HG02973 (cell line): ENCODE measurements around the gene RHBDF2.

Source experiments
- ATAC-seq: cut with Tn5 transposase; IDR thresholded peaks from one replicate; pipeline ENCODE4 v1.9.1; 2021; ENCODE audit warnings: moderate library complexity; ENCODE audit not compliant: unreplicated experiment

Gene RHBDF2

DNA sequence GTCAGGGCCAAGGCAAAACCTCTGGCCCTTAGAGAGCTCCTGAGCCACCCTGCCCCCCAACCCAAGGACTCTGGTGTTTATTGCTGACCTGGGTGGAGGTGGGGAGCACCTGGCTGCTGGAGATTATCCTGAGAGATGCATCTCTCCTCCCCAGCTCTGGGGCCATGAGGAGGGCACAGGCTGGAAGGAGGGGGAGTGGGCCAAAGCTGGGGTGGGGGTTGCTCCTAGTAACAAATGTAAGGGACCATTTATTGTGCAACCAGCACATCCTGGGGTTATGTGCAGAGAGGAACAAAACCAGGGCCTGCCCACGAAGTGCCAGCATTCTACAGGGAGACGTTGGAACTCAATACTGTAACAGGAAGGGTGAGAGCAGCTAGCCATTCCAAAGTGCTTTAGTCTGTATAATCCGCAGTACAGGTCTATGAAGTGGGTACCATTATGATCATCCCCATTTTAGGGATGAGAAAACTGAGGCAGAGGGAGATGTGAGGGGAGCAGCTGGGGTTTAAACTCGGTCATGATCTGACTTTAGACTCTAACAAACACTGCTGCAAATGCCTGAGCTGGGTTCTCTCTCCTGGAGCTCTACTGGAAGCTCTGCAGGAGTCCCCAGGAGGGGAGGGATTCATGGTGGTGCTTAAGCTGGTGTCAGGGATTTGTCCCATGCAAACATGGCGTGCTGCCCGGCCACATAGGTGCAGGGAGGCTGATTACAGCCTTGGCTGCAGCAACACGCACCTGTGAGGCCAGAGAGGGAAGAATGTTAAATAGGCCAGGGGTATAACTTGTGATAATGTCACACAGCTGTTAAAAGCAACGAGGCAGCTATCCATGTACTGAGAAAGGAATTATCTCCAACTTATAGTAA is 1.4 kb upstream of the RHBDF2 start:
- no peak for ATAC-seq

DNA sequence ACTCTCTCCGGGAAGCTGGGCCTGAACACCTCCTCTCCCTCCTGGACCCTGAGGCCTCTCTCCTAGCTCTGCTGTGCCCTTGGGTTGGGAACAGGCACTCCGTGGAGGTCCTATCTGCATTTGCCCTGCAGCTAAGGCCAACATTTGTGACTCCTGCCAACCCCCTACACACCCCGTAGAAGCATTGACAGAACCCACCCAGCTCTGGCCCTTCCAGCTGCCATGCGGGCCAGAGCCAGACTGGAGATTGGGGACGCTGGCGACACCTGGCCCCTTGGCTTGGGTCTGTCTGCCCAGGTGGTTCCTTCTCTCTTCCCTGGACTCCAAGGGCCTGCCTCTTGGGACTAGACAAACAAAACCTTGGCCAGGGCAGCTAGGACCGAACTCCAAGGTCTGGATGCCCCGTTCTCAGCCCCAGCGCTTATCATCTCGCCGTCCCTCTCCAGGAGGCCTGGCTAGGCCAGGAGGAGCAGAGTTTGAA is 644 bp upstream of the RHBDF2 start:
- no peak for ATAC-seq

DNA sequence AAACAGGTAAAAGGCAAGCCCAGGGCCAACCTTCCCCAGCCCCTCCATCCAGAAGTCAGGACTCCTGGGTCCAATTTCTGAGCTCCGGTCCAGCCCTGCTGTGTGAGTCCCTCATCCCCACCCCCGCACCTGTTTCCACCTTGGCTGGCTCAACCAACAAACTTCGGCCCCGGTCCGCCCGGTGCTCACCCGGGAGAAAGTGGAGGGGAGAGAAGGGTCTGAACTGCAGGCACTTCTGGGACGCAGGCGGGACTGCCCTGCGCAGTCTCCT is 541 bp downstream of the RHBDF2 start:
- no peak for ATAC-seq

DNA sequence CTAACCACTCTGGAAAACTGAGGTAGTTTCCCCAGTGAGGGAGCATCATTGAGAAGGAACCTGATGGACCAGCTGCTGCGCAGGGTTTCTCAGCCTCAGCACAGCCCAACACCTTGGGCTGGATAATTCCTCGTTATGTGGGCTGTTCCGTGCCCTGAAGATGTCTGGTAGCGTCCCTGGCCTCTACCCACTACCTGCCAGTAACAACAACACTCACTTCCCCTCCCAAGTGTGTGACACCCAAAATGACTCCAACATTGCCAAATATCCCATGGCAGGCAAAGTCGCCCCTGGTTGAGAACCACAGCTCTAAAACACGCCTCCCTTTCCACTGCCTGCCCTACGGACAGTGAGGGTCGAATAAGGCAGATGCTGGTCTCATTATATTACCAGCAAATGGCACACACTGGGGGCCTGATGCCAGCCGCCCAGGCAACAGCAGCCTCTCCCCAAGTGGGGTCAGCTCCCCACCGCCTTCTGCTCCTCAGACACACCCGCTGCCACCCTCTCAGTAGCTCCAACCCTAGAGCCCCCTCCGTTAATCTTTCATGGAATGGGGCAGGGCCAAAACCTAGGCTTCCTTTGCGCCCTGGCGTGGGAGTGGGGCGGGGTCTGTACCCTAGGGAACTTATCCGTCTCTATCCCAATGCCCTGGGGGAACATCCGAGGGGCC is 1.0 kb downstream of the RHBDF2 start:
- no peak for ATAC-seq

DNA sequence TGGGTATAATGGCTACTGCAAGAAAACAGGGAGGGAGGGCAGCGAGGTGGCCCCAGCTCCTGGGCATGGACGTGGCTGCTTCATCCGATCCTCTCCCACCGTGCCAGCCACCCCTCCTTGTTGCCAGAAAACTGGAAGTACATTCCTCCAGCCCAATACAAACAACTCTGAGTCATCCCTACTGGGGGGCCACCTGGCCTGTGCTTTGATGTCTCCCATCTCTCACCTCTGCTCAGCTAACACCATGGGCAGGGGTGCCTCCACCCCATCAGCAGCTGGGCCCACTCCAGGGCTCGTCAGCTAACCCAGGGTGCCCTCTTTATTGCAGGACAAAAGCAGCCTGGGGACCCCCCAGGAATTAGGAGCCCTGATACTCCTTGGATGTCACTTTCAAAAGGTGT is 2.0 kb downstream of the RHBDF2 start:
- ATAC-seq: no peak

DNA sequence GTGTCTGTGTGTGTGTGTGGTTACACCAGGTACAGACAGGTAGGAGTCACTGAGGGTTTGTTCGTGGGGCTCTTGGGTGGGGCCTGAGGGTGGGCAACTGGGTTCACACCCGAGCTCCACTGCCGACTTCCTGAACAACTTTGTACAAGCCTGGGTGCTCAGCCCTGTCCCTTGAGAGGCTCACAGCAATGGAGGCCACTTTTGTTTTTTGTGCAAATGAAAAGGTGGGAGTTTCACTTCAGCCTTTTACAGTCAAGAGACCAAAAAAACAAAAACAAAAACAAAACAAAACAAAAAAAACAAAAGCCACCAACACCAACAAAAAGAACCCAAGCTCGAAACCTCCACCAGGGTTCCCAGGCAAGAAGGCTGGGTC is 2.4 kb downstream of the RHBDF2 start:
- ATAC-seq: no peak

DNA sequence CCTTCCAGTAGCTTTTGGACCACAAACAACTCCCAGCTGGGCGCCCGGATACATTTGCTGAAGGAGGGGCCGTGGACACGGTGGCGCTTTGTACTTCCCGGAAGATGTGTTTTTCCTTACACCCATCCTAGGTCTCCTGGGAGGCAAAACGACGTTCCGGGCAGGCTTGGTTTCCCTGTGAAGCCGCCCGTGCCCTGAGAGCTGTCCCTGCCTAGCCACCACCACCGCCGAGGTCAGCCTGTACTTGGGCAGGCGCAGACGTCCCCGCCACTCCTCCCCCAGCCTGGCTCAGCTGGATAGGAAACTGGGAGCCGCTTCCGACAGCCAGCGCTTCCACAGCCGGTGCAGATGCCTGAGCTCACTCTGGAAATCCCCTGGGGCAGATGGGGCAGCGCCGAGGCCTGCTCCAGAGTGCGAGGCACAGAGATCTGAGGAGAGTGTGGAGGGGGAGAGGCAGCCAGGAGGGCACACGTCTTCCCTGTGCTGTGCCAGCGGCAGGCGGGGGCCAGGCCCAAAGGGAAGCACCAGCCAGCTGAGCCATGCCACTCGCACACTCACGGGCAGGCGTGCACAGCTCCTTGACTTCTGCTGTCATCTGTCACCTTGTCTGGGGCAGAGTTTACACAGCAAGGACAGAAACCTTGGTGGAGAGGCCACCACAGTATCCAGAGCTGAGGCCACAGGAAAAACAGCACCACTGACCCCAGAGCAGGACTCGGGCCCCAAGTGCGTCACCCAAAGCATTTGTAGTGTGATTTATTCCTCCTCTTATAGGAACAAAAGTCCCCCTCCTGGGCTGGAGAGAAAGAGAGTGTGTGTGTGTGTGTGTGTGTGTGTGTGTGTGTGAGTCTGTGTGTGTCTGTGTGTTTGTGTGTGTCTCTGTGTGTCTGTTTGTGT is 3.0 kb downstream of the RHBDF2 start:
- no peak for ATAC-seq

DNA sequence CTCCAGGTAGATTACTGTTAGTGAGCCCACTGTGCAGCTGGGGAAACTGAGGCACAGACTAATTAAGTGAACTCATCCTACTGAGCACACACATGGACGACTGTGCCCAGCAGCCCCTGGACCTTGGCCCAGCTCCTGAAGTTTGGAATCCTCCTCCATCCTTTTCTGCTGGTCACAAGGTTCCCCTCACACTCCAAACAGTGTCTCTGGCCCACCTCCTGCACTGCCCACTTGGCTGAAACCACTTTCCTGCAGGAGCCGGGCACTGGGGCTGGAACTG is 3.6 kb downstream of the RHBDF2 start:
- no peak for ATAC-seq

DNA sequence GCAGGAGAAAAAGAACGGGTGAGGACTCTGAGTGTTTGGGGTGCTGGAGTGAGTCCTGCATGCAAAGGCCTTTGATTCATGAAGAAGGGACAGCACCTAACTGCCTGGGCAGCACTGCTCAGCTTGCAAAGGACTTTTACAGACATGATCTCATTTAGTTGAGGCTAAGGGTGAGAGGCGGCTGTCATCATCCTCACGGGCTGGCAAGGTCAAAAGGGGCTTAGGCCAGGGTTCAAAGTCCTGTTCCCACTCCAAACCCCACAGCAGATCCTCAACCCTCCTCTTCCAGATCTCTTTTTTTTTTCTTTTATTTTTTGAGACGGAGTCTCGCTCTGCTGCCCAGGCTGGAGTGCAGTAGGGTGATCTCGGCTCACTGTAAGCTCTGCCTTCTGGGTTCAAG is 4.8 kb downstream of the RHBDF2 start:
- ATAC-seq: no peak

DNA sequence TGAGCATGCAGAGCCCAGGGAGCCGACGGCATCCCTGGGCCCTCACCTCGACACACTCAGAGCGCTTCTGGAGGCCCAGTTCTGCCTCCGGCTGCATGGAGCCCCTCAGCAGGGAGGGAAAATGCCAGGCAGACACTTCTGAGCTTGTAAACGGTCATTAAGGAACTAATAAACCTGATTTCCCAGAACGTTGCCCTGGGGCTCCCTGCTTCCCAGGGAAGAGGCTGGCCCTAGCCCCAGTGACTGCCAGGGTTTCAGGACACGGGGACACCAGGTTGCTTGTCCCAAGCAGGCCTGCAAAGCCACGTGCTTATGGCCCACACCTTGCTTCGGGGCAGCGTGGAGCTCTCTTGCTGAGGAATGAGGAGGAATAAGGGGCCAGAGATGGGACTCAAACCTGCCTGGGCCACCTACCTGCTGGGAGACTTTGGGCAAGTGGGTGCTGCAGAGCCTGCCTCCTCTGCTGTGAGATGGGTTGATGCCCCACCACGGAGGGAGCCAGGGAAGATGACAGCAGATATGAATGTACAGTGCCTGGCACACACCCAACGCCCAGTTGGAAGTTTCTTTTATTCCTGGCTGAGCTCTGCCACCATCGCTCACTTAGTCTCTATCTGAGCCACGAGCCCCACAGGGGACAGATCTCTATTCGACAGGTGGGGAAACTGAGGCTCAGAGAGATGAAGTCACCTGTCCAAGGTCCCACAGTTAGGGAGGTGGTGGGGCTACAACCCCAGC is 5.4 kb downstream of the RHBDF2 start:
- ATAC-seq: no peak

DNA sequence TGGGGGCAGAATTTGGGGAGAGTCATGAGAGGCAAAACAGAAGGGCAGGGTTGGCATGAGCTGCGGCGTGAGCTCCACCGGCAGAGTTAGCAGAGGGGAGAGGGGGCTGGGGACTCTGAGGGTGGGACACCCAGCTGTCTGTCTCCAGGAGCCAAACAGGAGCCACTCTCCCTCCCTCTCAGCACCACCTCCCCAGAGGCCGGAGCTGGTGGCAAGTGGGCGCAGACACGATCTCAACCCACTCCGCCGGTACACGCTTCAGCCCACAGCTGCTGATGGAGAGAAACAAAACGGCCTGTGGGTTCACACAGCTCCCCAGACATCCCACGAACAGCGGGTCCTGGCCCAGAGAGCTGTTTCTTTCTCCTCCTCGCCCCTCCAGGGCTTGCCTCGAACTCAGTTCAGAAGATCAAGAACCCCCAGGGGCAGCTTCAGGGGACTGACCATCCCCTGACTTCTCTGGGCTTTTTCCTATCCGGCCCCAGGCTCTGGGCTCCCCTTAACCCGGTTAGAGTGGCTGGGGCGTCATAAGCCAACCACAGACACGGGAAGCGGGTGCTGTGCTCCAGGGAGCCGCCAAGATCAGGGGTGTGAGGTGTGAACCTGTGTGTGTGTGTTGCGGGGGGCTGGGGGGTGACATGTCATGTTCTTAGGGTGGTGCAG is 7.6 kb downstream of the RHBDF2 start:
- ATAC-seq: no peak

DNA sequence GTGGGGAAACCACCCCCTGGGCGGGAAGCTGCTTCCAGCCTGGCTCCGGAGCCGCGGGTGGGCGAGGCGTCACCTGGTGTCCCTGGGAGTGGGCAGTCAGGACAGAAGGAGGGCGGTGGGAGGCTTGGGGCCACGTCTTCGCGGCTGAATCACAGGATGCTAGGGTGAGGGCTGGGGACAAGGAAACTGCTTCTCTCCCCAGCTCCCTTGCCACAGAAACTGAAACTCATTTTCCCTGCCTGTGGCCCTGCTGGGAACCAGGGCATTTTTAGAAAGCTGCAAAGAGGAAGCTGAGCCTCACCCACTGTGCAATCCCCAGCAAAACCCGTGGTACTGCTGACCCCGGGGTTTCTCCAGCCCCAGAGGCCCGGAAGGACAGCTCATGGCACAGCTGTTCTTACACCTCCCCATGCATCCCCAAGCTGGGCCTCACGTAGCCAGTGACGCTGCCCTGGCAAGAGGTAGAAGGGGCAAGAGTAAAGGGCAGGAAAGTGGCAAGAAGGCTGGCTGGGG is 8.2 kb downstream of the RHBDF2 start:
- ATAC-seq: peak; percentile 40

DNA sequence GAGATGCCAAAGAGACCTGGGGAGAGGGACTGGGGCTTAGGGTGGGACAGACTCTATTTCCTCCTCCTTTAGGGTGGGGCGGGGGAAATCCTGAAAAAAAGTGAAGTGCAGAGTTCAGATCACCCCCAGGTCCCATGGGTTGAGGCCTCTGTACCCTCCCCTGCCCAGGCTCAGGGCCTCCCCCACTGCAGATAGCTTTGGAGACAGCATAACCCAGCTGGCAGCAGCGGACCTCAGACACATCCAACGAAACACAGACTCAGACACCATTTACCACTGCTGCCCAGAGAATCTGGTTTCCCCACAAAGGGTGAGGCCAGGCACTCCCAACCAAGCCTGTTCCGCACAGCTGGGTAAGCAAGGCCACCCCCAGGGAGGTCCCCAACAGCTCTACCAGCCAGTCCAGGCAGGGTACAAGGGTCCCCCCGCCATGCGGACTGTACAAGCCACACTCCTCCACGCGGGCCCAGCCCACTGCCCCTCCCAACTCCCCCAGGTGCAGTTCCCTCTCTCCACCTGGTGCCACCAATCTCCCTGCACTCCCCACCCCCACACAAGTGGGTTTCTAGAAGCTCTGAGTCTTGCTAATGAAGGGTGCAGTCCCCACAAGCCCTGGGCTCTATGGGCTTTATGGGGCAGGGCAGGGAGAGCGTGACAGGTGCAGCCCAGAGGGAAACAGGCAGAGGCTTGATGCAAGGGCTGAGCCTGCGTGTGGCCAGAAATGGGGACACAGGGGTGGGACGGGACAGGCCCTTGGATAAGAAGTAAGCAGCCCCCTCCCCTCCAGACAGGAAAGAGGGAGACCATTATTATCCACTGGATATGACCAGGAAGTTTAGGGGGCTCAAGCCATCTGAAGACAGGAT is 8.9 kb downstream of the RHBDF2 start:
- peak; percentile 23 for ATAC-seq

DNA sequence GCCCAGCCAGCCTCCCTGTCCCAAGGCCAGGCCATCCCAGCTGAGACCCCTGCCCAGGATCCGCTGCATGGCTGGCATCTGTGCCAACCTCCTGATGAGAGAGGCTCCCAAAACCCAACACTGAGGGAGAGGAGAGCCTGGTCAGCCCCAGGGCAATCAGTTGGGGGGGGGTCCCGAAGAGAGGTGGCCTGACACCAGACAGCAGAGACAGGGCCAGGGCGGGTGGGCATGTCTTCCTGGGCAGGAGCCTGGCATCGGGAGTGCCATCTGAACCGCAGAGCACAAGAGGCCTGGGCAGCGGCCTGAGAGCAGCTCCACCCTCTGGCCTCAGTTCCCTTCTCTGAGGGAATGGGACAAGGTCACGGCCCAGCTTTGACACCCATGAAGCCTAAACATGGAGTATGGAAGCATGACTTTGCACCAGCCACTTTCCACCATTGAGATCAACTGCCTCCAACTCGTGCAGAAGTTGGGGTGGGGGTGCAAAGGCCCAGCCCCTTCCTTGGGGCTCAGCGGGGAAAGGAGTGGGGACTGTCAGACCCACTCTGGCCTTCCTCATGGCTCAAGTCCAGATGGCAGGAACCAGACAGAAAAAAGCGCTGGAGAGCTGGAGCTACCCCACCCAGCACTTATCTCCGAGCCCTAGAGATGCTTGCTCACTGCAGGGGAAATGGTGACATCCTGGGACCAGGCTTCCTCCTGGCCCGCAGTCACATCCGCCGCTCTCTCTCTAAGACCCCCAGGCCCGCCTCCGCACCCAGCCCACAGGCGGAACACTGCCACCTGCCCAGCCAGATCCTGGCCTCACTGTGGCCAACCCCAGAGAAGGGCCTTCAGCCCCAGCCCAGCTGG is 9.7 kb downstream of the RHBDF2 start:
- peak; percentile 9 for ATAC-seq

DNA sequence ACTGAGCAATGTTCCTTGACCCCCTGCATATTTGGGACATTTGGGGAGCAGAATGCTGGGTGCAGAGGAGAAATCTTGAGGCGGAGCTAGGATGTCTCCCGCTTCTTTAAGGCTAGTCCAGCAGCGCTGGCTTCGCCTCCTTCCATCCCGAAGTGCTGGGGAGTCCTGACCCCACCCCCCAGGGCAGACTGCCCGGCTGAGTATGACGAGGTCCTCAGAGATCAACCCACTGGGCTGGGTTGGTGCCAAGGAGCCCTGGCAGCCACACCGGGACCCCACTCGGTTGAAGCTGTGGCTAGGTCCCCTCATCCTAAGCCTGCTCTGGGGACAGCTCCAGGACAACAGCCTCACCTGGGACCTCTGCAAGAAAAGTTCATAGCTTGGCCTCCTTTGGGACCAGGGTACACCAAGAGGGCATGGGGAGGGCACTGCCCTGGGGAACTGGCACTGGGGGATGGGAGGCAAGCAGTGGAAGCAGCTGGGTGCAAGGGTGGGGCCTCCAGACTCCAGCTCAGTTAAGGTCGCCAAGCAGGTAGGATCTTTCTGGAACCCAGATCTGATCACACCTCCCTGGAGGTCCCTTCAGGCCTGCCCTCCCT is 11.0 kb downstream of the RHBDF2 start:
- ATAC-seq: no peak

DNA sequence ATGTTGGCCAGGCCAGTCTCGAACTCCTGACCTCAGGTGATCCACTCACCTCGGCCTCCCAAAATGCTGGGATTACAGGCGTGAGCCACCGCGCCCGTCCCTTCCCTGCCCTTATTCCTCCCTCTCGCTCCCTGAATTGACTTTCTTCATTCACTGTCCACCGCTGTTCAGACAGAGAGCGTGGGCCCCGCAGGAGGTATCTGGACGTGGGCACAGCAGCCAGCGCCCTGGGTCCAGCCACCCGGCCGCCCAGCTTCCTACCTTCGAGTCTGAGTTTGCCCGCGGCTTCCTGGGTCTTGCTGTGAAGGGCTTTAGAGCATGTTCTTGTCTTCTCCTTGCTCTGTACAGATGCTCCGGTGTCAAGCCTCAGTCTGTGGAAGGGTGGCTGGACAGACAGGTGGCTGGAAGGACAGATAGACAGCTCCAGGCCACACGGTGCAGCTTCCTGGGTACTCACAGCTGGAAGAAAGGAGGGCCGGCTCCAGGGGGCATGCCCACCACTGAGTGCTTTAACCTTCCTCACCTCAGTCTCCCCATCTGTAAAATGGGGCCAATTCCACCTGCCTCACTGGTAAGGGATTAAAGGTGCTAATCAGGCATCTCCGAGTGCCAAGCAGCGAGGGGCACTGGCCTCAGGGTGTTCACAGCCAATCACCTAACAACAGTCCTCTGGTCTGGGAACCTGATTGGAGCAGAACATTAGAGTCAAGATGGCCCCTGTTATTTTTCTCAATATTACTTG is 13.6 kb downstream of the RHBDF2 start:
- no peak for ATAC-seq

DNA sequence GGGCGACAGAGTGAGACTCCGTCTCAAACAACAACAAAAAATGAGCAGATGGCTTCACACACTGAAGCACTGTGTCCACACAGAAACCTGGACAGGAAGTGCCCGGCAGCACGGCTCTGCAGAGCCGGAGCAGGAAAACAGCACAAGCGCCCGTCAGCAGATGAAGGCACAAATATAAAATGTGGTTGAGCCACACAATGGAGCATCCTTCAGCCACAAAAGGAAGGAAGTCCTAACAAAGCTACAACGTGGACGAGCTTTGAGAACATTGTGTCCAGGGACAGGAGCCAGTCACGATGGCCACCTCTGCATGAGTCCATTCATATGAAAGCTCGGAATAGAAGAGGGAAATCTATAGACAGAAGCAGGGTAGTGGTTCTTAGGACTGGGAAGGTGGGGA is 15.7 kb downstream of the RHBDF2 start:
- no peak for ATAC-seq
